A549 (cell line): ENCODE results near the gene SYPL1. TPM values are rescaled to one million over a fixed set of nuclear protein-coding genes. Genes with fewer than 3 reads are reported as not detected.
A peak's percentile ranks its signal among the peaks of the same experiment; 100 is the strongest.

ENCODE experiments used
- ATAC-seq, 2 experiments: fragments of 200-7000 bp in 1 of 2; fragments of >200 bp in 1 of 2; cut with Nextera tagmentation in 1 of 2; cut with Tn5 transposase in 1 of 2; 3 replicates each; pipeline versions ENCODE4 v1.8.0 to v1.9.1; 2018 to 2020; ENCODE audit warnings: mild to moderate bottlenecking in 1 of 2, moderate library complexity in 1 of 2
- CTCF ChIA-PET: fragments of 300-600 bp; sonication (Branson Sonifier 250); formaldehyde crosslinking; extraction: SDS; loops from one replicate; lab custom pipeline; 2021; ENCODE audit warnings: antibody characterized with exemption, inconsistent platforms; lab: Yijun Ruan, JAX
- POLR2A ChIA-PET: fragments of 350-600 bp; formaldehyde crosslinking; extraction: SDS; loops from one replicate; lab custom pipeline; 2021; ENCODE audit warnings: antibody characterized with exemption, inconsistent platforms; lab: Yijun Ruan, JAX
- DNase-seq, 2 experiments: peaks; one replicate each; pipeline versions ENCODE4 v3.0.0 to v3.0.0-alpha.2; 2011 to 2016; ENCODE audit warnings: low read depth in 1 of 2, low spot score in 1 of 2
- FAIRE-seq: peaks from 2 replicates; lab custom pipeline; 2011; peaks lifted over from hg19 to GRCh38; lab: Jason Lieb, UNC
- H3K27ac ChIP-seq, 2 experiments: fragments of >200 bp; sonication (Bioruptor Twin); formaldehyde crosslinking; 3 replicates each; pipeline ENCODE4 v1.5.1; 2016 to 2017
- H3K4me1 ChIP-seq: fragments of >200 bp; sonication (Bioruptor Twin); formaldehyde crosslinking; 3 replicates; pipeline ENCODE4 v1.6.1; 2016
- H3K4me2 ChIP-seq: fragments of >200 bp; sonication (Bioruptor Twin); formaldehyde crosslinking; 3 replicates; pipeline ENCODE4 v1.6.1; 2016
- H3K4me3 ChIP-seq: fragments of >200 bp; sonication (Bioruptor Twin); formaldehyde crosslinking; 3 replicates; pipeline ENCODE4 v1.5.1; 2016
- H3K9me3 ChIP-seq: fragments of >200 bp; sonication (Bioruptor Twin); formaldehyde crosslinking; 3 replicates; pipeline ENCODE4 v1.6.1; 2016
- ATOH8 ChIP-seq: fragments of 250-450 bp; sonication (Bioruptor Pico); IDR thresholded peaks from 2 replicates; pipeline ENCODE4 v1.5.0; 2020; ENCODE audit warnings: low read depth, mild to moderate bottlenecking, moderate library complexity
- BCL3 ChIP-seq: fragments of >200 bp; sonication (Bioruptor Twin); formaldehyde crosslinking; IDR thresholded peaks from 3 replicates; pipeline ENCODE4 v1.6.1; 2016
- BHLHE40 ChIP-seq: IDR thresholded peaks from 2 replicates; pipeline ENCODE4 v1.6.1; 2012; ENCODE audit warnings: low read depth, low read length, inconsistent platforms
- CBX8 ChIP-seq: fragments of 200-600 bp; sonication (generic); IDR thresholded peaks from 2 replicates; pipeline ENCODE4 v1.6.1; 2016
- CTCF ChIP-seq: fragments of >200 bp; sonication (Bioruptor Twin); formaldehyde crosslinking; IDR thresholded peaks from 3 replicates; pipeline ENCODE4 v1.5.1; 2016
- EHF ChIP-seq: fragments of 250-450 bp; sonication (Bioruptor Pico); IDR thresholded peaks from 2 replicates; pipeline ENCODE4 v1.5.0; 2020; ENCODE audit warnings: mild to moderate bottlenecking
- EHMT2 ChIP-seq: fragments of 200-600 bp; sonication (generic); IDR thresholded peaks from 2 replicates; pipeline ENCODE4 v1.6.1; 2016; ENCODE audit warnings: antibody characterized with exemption, low read depth, mild to moderate bottlenecking, moderate library complexity
- ELK1 ChIP-seq: fragments of 150-350 bp; IDR thresholded peaks from 2 replicates; pipeline ENCODE4 v1.6.1; 2014; ENCODE audit warnings: low read depth, mild to moderate bottlenecking, low read length
- ESRRA ChIP-seq: fragments of 150-350 bp; IDR thresholded peaks from 2 replicates; pipeline ENCODE4 v1.6.1; 2014; ENCODE audit warnings: mild to moderate bottlenecking, low read length, borderline replicate concordance
- FOSL2 ChIP-seq, 2 experiments: fragments of 450-650 bp in 1 of 2; fragments of >200 bp in 1 of 2; sonication (Bioruptor Twin) in 1 of 2; formaldehyde crosslinking; IDR thresholded peaks; 2 replicates each; pipeline versions ENCODE4 v1.5.0 to v1.6.1; 2016 to 2020; ENCODE audit warnings: mild to moderate bottlenecking in 1 of 2, moderate library complexity in 1 of 2
- HOXB5 ChIP-seq: fragments of 250-450 bp; sonication (Bioruptor Pico); IDR thresholded peaks from 2 replicates; pipeline ENCODE4 v1.5.0; 2020; ENCODE audit warnings: mild to moderate bottlenecking, moderate library complexity
- JUN ChIP-seq, 2 experiments: fragments of >200 bp; sonication (Bioruptor Twin); formaldehyde crosslinking; IDR thresholded peaks; 2 replicates in 1 of 2; 3 replicates in 1 of 2; pipeline ENCODE4 v1.6.1; 2016 to 2017
- MAFK ChIP-seq: fragments of 450-650 bp; IDR thresholded peaks from 2 replicates; pipeline ENCODE4 v1.6.1; 2014; ENCODE audit not compliant: partially characterized antibody
- MAZ ChIP-seq: fragments of 150-350 bp; IDR thresholded peaks from 2 replicates; pipeline ENCODE4 v1.6.1; 2014; ENCODE audit warnings: antibody characterized with exemption, low read depth, low read length, borderline replicate concordance
- NFE2L2 ChIP-seq: fragments of 150-350 bp; conservative IDR thresholded peaks from 2 replicates; pipeline ENCODE4 v1.6.1; 2014; ENCODE audit warnings: low read length
- NR3C1 ChIP-seq: fragments of >200 bp; sonication (Bioruptor Twin); formaldehyde crosslinking; IDR thresholded peaks from 3 replicates; pipeline ENCODE4 v1.6.1; 2017
- POLR2AphosphoS2 ChIP-seq: conservative IDR thresholded peaks from 2 replicates; pipeline ENCODE4 v1.6.1; 2012; ENCODE audit warnings: low read length, improper control_type of control experiment, inconsistent platforms
- RAD21 ChIP-seq, 2 experiments: fragments of >200 bp in 1 of 2; sonication (Bioruptor Twin) in 1 of 2; formaldehyde crosslinking in 1 of 2; IDR thresholded peaks in 1 of 2; conservative IDR thresholded peaks in 1 of 2; 2 replicates in 1 of 2; 3 replicates in 1 of 2; pipeline ENCODE4 v1.6.1; 2012 to 2018; ENCODE audit warnings: inconsistent platforms in 1 of 2
- RARB ChIP-seq: fragments of 250-450 bp; sonication (Bioruptor Pico); IDR thresholded peaks from 2 replicates; pipeline ENCODE4 v1.8.0; 2021; ENCODE audit warnings: mild to moderate bottlenecking, moderate library complexity
- RCOR1 ChIP-seq: fragments of 150-350 bp; IDR thresholded peaks from 2 replicates; pipeline ENCODE4 v1.6.1; 2014; ENCODE audit warnings: antibody characterized with exemption, low read length, low read depth
- RNF2 ChIP-seq: fragments of 200-600 bp; sonication (generic); IDR thresholded peaks from 2 replicates; pipeline ENCODE4 v1.6.1; 2016; ENCODE audit warnings: low read depth, mild to moderate bottlenecking, antibody characterized with exemption, moderate library complexity, borderline replicate concordance
- SMC3 ChIP-seq: fragments of >200 bp; sonication (Bioruptor Twin); formaldehyde crosslinking; IDR thresholded peaks from 3 replicates; pipeline ENCODE4 v1.6.1; 2018; ENCODE audit warnings: inconsistent platforms
- TP53 ChIP-seq: fragments of 250-450 bp; sonication (Bioruptor Pico); IDR thresholded peaks from 2 replicates; pipeline ENCODE4 v1.5.0; 2021; ENCODE audit warnings: mild to moderate bottlenecking, moderate library complexity
- ZC3H11A ChIP-seq: fragments of 450-650 bp; IDR thresholded peaks from 2 replicates; pipeline ENCODE4 v1.6.1; 2014; ENCODE audit warnings: antibody characterized with exemption, mild to moderate bottlenecking
- ZFP36 ChIP-seq: fragments of 450-650 bp; IDR thresholded peaks from 2 replicates; pipeline ENCODE4 v1.6.1; 2014; ENCODE audit warnings: borderline replicate concordance; ENCODE audit not compliant: partially characterized antibody
- WGBS: methylation state at CpG from one replicate; pipeline ENCODE4 v1.1.6; 2017; ENCODE audit errors: missing lambda C conversion rate; 5-methylcytosine and 5-hydroxymethylcytosine counted together
- polyA plus RNA-seq, 4 experiments: library from polyadenylated mRNA; depleted of rRNA in 3 of 4; stranded (reverse); fragments of >200 nt; fragmentation: RNase III in 1 of 4; extraction: RNeasy Plus Mini Kit Qiagen cat#74134 plus additional on column Dnase treatment in 1 of 4; gene quantifications; 2 replicates in 3 of 4; 3 replicates in 1 of 4; pipeline ENCODE4 v1.2.3, GENCODE V29; 2011 to 2017

The SYPL1 gene
- polyA plus RNA-seq, 2 of the 4 experiments (the other 2 are of a cell fraction) = 102 to 131 TPM

GRCh38 chr7:106108991-106109390 lies 3.1 kb downstream of the SYPL1 start:
- ChIA-PET CTCF (no interaction called here), POLR2A (no interaction called here)
- no peak for ATAC-seq
- Histone ChIP-seq H3K4me1 (peaks cover 28% of the 10 kb centered on the region), H3K4me2 (peak overlapping the region; percentile 76; the same call in 1 of the 3 replicates), H3K9me3 (no peaks in the 10 kb centered on the region), H3K4me3 (no peak overlapping the region), H3K27ac (no peak overlapping the region)
- no peak for DNase-seq
- FAIRE-seq = no peak
- 93% methylated on average over 1 of the region's 1 CpG for WGBS
- TF ChIP-seq BHLHE40 (no peak), JUN (IDR thresholded peaks at IDR 0.05) (no peak), POLR2AphosphoS2 (no peak), ZC3H11A (no peak), SMC3 (no peak), TP53 (CRISPR knock-in tag) (no peak), NFE2L2 (no peak), RNF2 (no peak), CBX8 (no peak)

GRCh38 chr7:106104721-106105260 lies 7.3 kb downstream of the SYPL1 start:
- ChIA-PET POLR2A (interaction anchor here (2.6 kb wide), 1 partner anchor 8 kb away, joined by 21 read pairs; the partner anchor contains the start of gene SYPL1), CTCF (interaction anchor here (1.1 to 1.6 kb wide), 3 partner anchors 47 to 63 kb away, joined by 3 to 5 read pairs (median 3); no protein-coding TSS in a partner anchor)
- peaks cover 18% of the 10 kb centered on the region for H3K4me1 ChIP-seq
- no peak overlapping the region for H3K4me2 ChIP-seq
- FAIRE-seq (no peak), DNase-seq (no peak), ATAC-seq (no peak)
- no peak overlapping the region for H3K4me3 ChIP-seq
- no peak overlapping the region for H3K27ac ChIP-seq
- H3K9me3 ChIP-seq = no peaks in the 10 kb centered on the region
- TF ChIP-seq ESRRA (no peak), MAFK (no peak)
- 93% methylated on average over 2 of the region's 2 CpGs for WGBS

GRCh38 chr7:106102387-106102966 lies 9.6 kb downstream of the SYPL1 start:
- ATAC-seq = no peak
- CTCF ChIA-PET = interaction anchor here (0.7 to 1.6 kb wide), 4 partner anchors 9 to 365 kb away, joined by 3 to 7 read pairs (median 3); partner anchors contain the start of gene SYPL1
- FAIRE-seq = no peak
- TF ChIP-seq EHMT2 (no peak), MAFK (peak; percentile 83), MAZ (no peak)
- TF ChIP-seq, all 56 proteins: peak for 1
- DNase-seq = no peak
- Histone ChIP-seq H3K4me2 (no peak overlapping the region), H3K4me3 (no peak overlapping the region), H3K27ac (no peak overlapping the region), H3K9me3 (no peaks in the 10 kb centered on the region), H3K4me1 (peaks cover 6% of the 10 kb centered on the region; the same call in 1 of the 3 replicates)
- POLR2A ChIA-PET = interaction anchor here (2.6 kb wide), 1 partner anchor 10 kb away, joined by 21 read pairs; the partner anchor contains the start of gene SYPL1
- WGBS = 88% methylated on average over 6 of the region's 6 CpGs

- H3K4me2 ChIP-seq = no peak overlapping the region
- POLR2A ChIA-PET = no interaction called here
- CTCF ChIA-PET = no interaction called here
- no peak for FAIRE-seq
- no peak overlapping the region for H3K27ac ChIP-seq
- ATAC-seq = no peak
- H3K4me1 ChIP-seq = peaks cover 6% of the 10 kb centered on the region; the same call in 1 of the 3 replicates
- no peaks in the 10 kb centered on the region for H3K9me3 ChIP-seq
- 86% methylated on average over 3 of the region's 3 CpGs for WGBS
- no peak overlapping the region for H3K4me3 ChIP-seq
- DNase-seq = no peak
- TF ChIP-seq ATOH8 (CRISPR knock-in tag) (no peak), ZFP36 (no peak), EHF (no peak), ELK1 (no peak), EHMT2 (no peak), BCL3 (no peak), TP53 (CRISPR knock-in tag) (no peak), FOSL2 (IDR thresholded peaks at IDR 0.05) (no peak), FOSL2 (CRISPR knock-in tag; IDR thresholded peaks at IDR 0.05) (no peak), NR3C1 (no peak), RCOR1 (no peak), RARB (CRISPR knock-in tag) (no peak), JUN (IDR thresholded peaks at IDR 0.05) (no peak), HOXB5 (CRISPR knock-in tag) (no peak), CTCF (no peak), SMC3 (no peak), RAD21 (conservative IDR thresholded peaks at IDR 0.05 in 1 of 2, IDR thresholded peaks at IDR 0.05 in 1 of 2) (no peak)
Measured at GRCh38 chr7:106101726-106102125, 10.4 kb downstream of the SYPL1 start.
